ENCODE measurements around the gene RLIM. TPM values are rescaled to one million over a fixed set of nuclear protein-coding genes. Genes with fewer than 3 reads are reported as not detected.
A peak's percentile ranks its signal among the peaks of the same experiment; 100 is the strongest.

RLIM gene
- total and polyA plus RNA-seq, 2 donors = 10.3 to 25.3 TPM

GRCh38 chrX:74603040-74603439 lies 11.4 kb downstream of the RLIM start:
- H3K36me3 ChIP-seq (ENCODE audit: control insufficient read depth in 2 of 2, insufficient read depth in 2 of 2, low read length in 1 of 2) = peaks cover 0 to 2% of the 10 kb centered on the region in 2 donors
- no peaks in the 10 kb centered on the region for H3K27me3 ChIP-seq (ENCODE audit: control insufficient read depth in 2 of 2, insufficient read depth in 1 of 2, low read length in 1 of 2)
- no peak overlapping the region for H3K4me3 ChIP-seq (ENCODE audit: low read length in 2 of 2)
- DNase-seq (ENCODE audit: low read depth in 6 of 9, low spot score in 9 of 9) = no peak
- H3K9me3 ChIP-seq (ENCODE audit: control insufficient read depth in 2 of 2, insufficient read depth in 1 of 2, low read length in 1 of 2) = no peaks in the 10 kb centered on the region
- H3K27ac ChIP-seq (ENCODE audit: low read depth in 1 of 2, low read length in 1 of 2) = no peak overlapping the region
- WGBS = 95% methylated on average over 2 of the region's 2 CpGs
- no peaks in the 10 kb centered on the region for H3K4me1 ChIP-seq (ENCODE audit: control insufficient read depth in 2 of 2, insufficient read depth in 2 of 2, low read length in 2 of 2)

- no peaks in the 10 kb centered on the region for H3K4me1 ChIP-seq (ENCODE audit: control insufficient read depth in 2 of 2, insufficient read depth in 2 of 2, low read length in 2 of 2)
- H3K36me3 ChIP-seq (ENCODE audit: control insufficient read depth in 2 of 2, insufficient read depth in 2 of 2, low read length in 1 of 2) = peaks cover 0 to 2% of the 10 kb centered on the region in 2 donors
- no peak for DNase-seq (ENCODE audit: low read depth in 6 of 9, low spot score in 9 of 9)
- no peak overlapping the region for H3K4me3 ChIP-seq (ENCODE audit: low read length in 2 of 2)
- over 99% methylated on average over 8 of the region's 8 CpGs for WGBS
- H3K9me3 ChIP-seq (ENCODE audit: control insufficient read depth in 2 of 2, insufficient read depth in 1 of 2, low read length in 1 of 2) = no peaks in the 10 kb centered on the region
- H3K27me3 ChIP-seq (ENCODE audit: control insufficient read depth in 2 of 2, insufficient read depth in 1 of 2, low read length in 1 of 2) = no peaks in the 10 kb centered on the region
- H3K27ac ChIP-seq (ENCODE audit: low read depth in 1 of 2, low read length in 1 of 2) = no peak overlapping the region
These were observed 12.3 kb downstream of the RLIM start for GRCh38 chrX:74602142-74602541.

- Histone ChIP-seq H3K36me3 (ENCODE audit: control insufficient read depth in 2 of 2, insufficient read depth in 2 of 2, low read length in 1 of 2) (peaks cover 14 to 37% of the 10 kb centered on the region in 2 donors), H3K4me1 (ENCODE audit: control insufficient read depth in 2 of 2, insufficient read depth in 2 of 2, low read length in 2 of 2) (no peaks in the 10 kb centered on the region), H3K4me3 (ENCODE audit: low read length in 2 of 2) (no peak overlapping the region), H3K9me3 (ENCODE audit: control insufficient read depth in 2 of 2, insufficient read depth in 1 of 2, low read length in 1 of 2) (no peaks in the 10 kb centered on the region), H3K27ac (ENCODE audit: low read depth in 1 of 2, low read length in 1 of 2) (no peak overlapping the region), H3K27me3 (ENCODE audit: control insufficient read depth in 2 of 2, insufficient read depth in 1 of 2, low read length in 1 of 2) (no peaks in the 10 kb centered on the region)
- 96% methylated on average over 2 of the region's 2 CpGs for WGBS
- DNase-seq (ENCODE audit: low read depth in 6 of 9, low spot score in 9 of 9) = no peak
These were observed 20.8 kb downstream of the RLIM start for GRCh38 chrX:74593593-74593992.

GRCh38 chrX:74585766-74586165 lies 28.7 kb downstream of the RLIM start:
- H3K36me3 ChIP-seq (ENCODE audit: control insufficient read depth in 2 of 2, insufficient read depth in 2 of 2, low read length in 1 of 2) = peaks cover 0 to 13% of the 10 kb centered on the region in 2 donors
- no peaks in the 10 kb centered on the region for H3K9me3 ChIP-seq (ENCODE audit: control insufficient read depth in 2 of 2, insufficient read depth in 1 of 2, low read length in 1 of 2)
- no peaks in the 10 kb centered on the region for H3K27me3 ChIP-seq (ENCODE audit: control insufficient read depth in 2 of 2, insufficient read depth in 1 of 2, low read length in 1 of 2)
- no peaks in the 10 kb centered on the region for H3K4me1 ChIP-seq (ENCODE audit: control insufficient read depth in 2 of 2, insufficient read depth in 2 of 2, low read length in 2 of 2)
- H3K4me3 ChIP-seq (ENCODE audit: low read length in 2 of 2) = no peak overlapping the region
- H3K27ac ChIP-seq (ENCODE audit: low read depth in 1 of 2, low read length in 1 of 2) = no peak overlapping the region
- no peak for DNase-seq (ENCODE audit: low read depth in 6 of 9, low spot score in 9 of 9)
- 100% methylated on average over 2 of the region's 2 CpGs for WGBS

- no peaks in the 10 kb centered on the region for H3K9me3 ChIP-seq (ENCODE audit: control insufficient read depth in 2 of 2, insufficient read depth in 1 of 2, low read length in 1 of 2)
- H3K27me3 ChIP-seq (ENCODE audit: control insufficient read depth in 2 of 2, insufficient read depth in 1 of 2, low read length in 1 of 2) = no peaks in the 10 kb centered on the region
- H3K4me1 ChIP-seq (ENCODE audit: control insufficient read depth in 2 of 2, insufficient read depth in 2 of 2, low read length in 2 of 2) = no peaks in the 10 kb centered on the region
- no peak overlapping the region for H3K27ac ChIP-seq (ENCODE audit: low read depth in 1 of 2, low read length in 1 of 2)
- no peak for DNase-seq (ENCODE audit: low read depth in 6 of 9, low spot score in 9 of 9)
- H3K4me3 ChIP-seq (ENCODE audit: low read length in 2 of 2) = no peak overlapping the region
- H3K36me3 ChIP-seq (ENCODE audit: control insufficient read depth in 2 of 2, insufficient read depth in 2 of 2, low read length in 1 of 2) = no peaks in the 10 kb centered on the region
- 90% methylated on average over 3 of the region's 3 CpGs for WGBS
These were observed 34.7 kb downstream of the RLIM start for GRCh38 chrX:74579597-74580198.

GRCh38 chrX:74578137-74578536 lies 36.3 kb downstream of the RLIM start:
- 93% methylated on average over 3 of the region's 3 CpGs for WGBS
- H3K36me3 ChIP-seq (ENCODE audit: control insufficient read depth in 2 of 2, insufficient read depth in 2 of 2, low read length in 1 of 2) = no peaks in the 10 kb centered on the region
- H3K4me3 ChIP-seq (ENCODE audit: low read length in 2 of 2) = no peak overlapping the region
- no peaks in the 10 kb centered on the region for H3K27me3 ChIP-seq (ENCODE audit: control insufficient read depth in 2 of 2, insufficient read depth in 1 of 2, low read length in 1 of 2)
- no peak overlapping the region for H3K27ac ChIP-seq (ENCODE audit: low read depth in 1 of 2, low read length in 1 of 2)
- H3K9me3 ChIP-seq (ENCODE audit: control insufficient read depth in 2 of 2, insufficient read depth in 1 of 2, low read length in 1 of 2) = no peaks in the 10 kb centered on the region
- DNase-seq (ENCODE audit: low read depth in 6 of 9, low spot score in 9 of 9) = no peak
- H3K4me1 ChIP-seq (ENCODE audit: control insufficient read depth in 2 of 2, insufficient read depth in 2 of 2, low read length in 2 of 2) = no peaks in the 10 kb centered on the region

GRCh38 chrX:74557378-74557777 lies 57.0 kb downstream of the RLIM start:
- H3K9me3 ChIP-seq (ENCODE audit: control insufficient read depth in 2 of 2, insufficient read depth in 1 of 2, low read length in 1 of 2) = no peaks in the 10 kb centered on the region
- no peaks in the 10 kb centered on the region for H3K27me3 ChIP-seq (ENCODE audit: control insufficient read depth in 2 of 2, insufficient read depth in 1 of 2, low read length in 1 of 2)
- no peak for DNase-seq (ENCODE audit: low read depth in 6 of 9, low spot score in 9 of 9)
- no peak overlapping the region for H3K4me3 ChIP-seq (ENCODE audit: low read length in 2 of 2)
- no peaks in the 10 kb centered on the region for H3K36me3 ChIP-seq (ENCODE audit: control insufficient read depth in 2 of 2, insufficient read depth in 2 of 2, low read length in 1 of 2)
- WGBS = over 99% methylated on average over 2 of the region's 2 CpGs
- H3K27ac ChIP-seq (ENCODE audit: low read depth in 1 of 2, low read length in 1 of 2) = no peak overlapping the region
- no peaks in the 10 kb centered on the region for H3K4me1 ChIP-seq (ENCODE audit: control insufficient read depth in 2 of 2, insufficient read depth in 2 of 2, low read length in 2 of 2)

GRCh38 chrX:74551934-74552333 lies 62.5 kb downstream of the RLIM start:
- H3K9me3 ChIP-seq (ENCODE audit: control insufficient read depth in 2 of 2, insufficient read depth in 1 of 2, low read length in 1 of 2) = no peaks in the 10 kb centered on the region
- no peaks in the 10 kb centered on the region for H3K36me3 ChIP-seq (ENCODE audit: control insufficient read depth in 2 of 2, insufficient read depth in 2 of 2, low read length in 1 of 2)
- no peak overlapping the region for H3K27ac ChIP-seq (ENCODE audit: low read depth in 1 of 2, low read length in 1 of 2)
- no peak overlapping the region for H3K4me3 ChIP-seq (ENCODE audit: low read length in 2 of 2)
- DNase-seq (ENCODE audit: low read depth in 6 of 9, low spot score in 9 of 9) = no peak
- no peaks in the 10 kb centered on the region for H3K4me1 ChIP-seq (ENCODE audit: control insufficient read depth in 2 of 2, insufficient read depth in 2 of 2, low read length in 2 of 2)
- whole genome bisulfite sequencing = 74% methylated on average over 2 of the region's 2 CpGs
- H3K27me3 ChIP-seq (ENCODE audit: control insufficient read depth in 2 of 2, insufficient read depth in 1 of 2, low read length in 1 of 2) = no peaks in the 10 kb centered on the region

- Histone ChIP-seq H3K27me3 (ENCODE audit: control insufficient read depth in 2 of 2, insufficient read depth in 1 of 2, low read length in 1 of 2) (no peaks in the 10 kb centered on the region), H3K27ac (ENCODE audit: low read depth in 1 of 2, low read length in 1 of 2) (no peak overlapping the region), H3K36me3 (ENCODE audit: control insufficient read depth in 2 of 2, insufficient read depth in 2 of 2, low read length in 1 of 2) (no peaks in the 10 kb centered on the region), H3K4me3 (ENCODE audit: low read length in 2 of 2) (no peak overlapping the region), H3K4me1 (ENCODE audit: control insufficient read depth in 2 of 2, insufficient read depth in 2 of 2, low read length in 2 of 2) (no peaks in the 10 kb centered on the region), H3K9me3 (ENCODE audit: control insufficient read depth in 2 of 2, insufficient read depth in 1 of 2, low read length in 1 of 2) (no peaks in the 10 kb centered on the region)
- WGBS = 12% methylated on average over 24 of the region's 24 CpGs
- DNase-seq (ENCODE audit: low read depth in 6 of 9, low spot score in 9 of 9) = peak in 8 of 9 donors; percentile 37 to 88 (median 63)
These were observed 64.1 kb downstream of the RLIM start for GRCh38 chrX:74550295-74550802.

Measured in thymus (tissue), 11 donors.